Chondrocyte (in vitro differentiated cells): Measurements from ENCODE around the gene ATXN7L1. TPM values are rescaled to one million over a fixed set of nuclear protein-coding genes. Genes with fewer than 3 reads are reported as not detected.

Experiments used
- DNase-seq: peaks from one replicate; pipeline ENCODE4 v3.0.0; 2021; ENCODE audit warnings: mixed read lengths, low spot score
- H3K27ac Mint-ChIP-seq: one replicate; pipeline ENCODE4 v1.8.0; 2021; ENCODE audit warnings: mild to moderate bottlenecking, moderate library complexity, mixed read lengths; ENCODE audit not compliant: unreplicated experiment
- H3K27me3 Mint-ChIP-seq: 2 replicates; pipeline ENCODE4 v1.8.0; 2021; ENCODE audit warnings: low read depth, mixed read lengths
- H3K36me3 Mint-ChIP-seq: 2 replicates; pipeline ENCODE4 v1.8.0; 2021; ENCODE audit warnings: low read depth, mixed read lengths
- H3K4me1 Mint-ChIP-seq: 2 replicates; pipeline ENCODE4 v1.8.0; 2021; ENCODE audit warnings: low read depth, mild to moderate bottlenecking, mixed read lengths
- H3K4me3 Mint-ChIP-seq: one replicate; pipeline ENCODE4 v1.8.0; 2021; ENCODE audit warnings: mild to moderate bottlenecking, moderate library complexity, mixed read lengths; ENCODE audit not compliant: unreplicated experiment
- H3K9me3 Mint-ChIP-seq: 2 replicates; pipeline ENCODE4 v1.8.0; 2021; ENCODE audit warnings: low read depth, mixed read lengths
- total RNA-seq: library from RNA; stranded (reverse); gene quantifications from 3 replicates; pipeline ENCODE4 v1.2.1, GENCODE V29; 2021
- TF ChIP-seq, protein P1 (sequence below): fragments of 200-600 bp; sonication (generic); IDR thresholded peaks from 2 replicates; pipeline ENCODE4 v1.5.0; 2021; ENCODE audit warnings: antibody characterized with exemption, mild to moderate bottlenecking, moderate library complexity

ATXN7L1 gene
- total RNA-seq, 1 donor from 2014 or later: 6.4 TPM

DNA sequence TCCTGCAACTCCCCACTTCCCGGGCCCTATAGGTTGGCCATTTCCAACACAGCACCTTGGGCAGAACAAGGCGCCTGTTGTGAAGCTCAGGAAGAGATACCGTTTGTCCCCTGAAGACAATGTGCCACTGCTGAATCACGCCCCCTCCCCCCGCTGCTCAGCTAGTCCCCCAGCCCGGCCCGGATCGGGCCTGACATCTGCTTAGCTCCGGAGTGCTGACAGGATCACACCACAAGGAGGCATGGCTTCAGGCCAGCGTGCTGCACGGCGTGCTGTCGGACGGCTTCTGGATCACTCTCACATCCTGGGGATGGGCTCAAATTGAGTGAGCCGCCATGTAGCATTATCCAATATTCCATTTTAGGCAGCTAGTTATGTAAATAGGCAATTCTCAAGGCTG, 233.0 kb downstream of the ATXN7L1 start:
- Mint-ChIP-seq H3K9me3 (no peaks in the 10 kb centered on the region), H3K27ac (no peak overlapping the region), H3K36me3 (peaks cover 7% of the 10 kb centered on the region), H3K4me1 (peaks cover 10% of the 10 kb centered on the region), H3K4me3 (no peak overlapping the region), H3K27me3 (no peaks in the 10 kb centered on the region)
- no peak for DNase-seq
- TF ChIP-seq, protein P1, sequence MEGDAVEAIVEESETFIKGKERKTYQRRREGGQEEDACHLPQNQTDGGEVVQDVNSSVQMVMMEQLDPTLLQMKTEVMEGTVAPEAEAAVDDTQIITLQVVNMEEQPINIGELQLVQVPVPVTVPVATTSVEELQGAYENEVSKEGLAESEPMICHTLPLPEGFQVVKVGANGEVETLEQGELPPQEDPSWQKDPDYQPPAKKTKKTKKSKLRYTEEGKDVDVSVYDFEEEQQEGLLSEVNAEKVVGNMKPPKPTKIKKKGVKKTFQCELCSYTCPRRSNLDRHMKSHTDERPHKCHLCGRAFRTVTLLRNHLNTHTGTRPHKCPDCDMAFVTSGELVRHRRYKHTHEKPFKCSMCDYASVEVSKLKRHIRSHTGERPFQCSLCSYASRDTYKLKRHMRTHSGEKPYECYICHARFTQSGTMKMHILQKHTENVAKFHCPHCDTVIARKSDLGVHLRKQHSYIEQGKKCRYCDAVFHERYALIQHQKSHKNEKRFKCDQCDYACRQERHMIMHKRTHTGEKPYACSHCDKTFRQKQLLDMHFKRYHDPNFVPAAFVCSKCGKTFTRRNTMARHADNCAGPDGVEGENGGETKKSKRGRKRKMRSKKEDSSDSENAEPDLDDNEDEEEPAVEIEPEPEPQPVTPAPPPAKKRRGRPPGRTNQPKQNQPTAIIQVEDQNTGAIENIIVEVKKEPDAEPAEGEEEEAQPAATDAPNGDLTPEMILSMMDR: no peak

DNA sequence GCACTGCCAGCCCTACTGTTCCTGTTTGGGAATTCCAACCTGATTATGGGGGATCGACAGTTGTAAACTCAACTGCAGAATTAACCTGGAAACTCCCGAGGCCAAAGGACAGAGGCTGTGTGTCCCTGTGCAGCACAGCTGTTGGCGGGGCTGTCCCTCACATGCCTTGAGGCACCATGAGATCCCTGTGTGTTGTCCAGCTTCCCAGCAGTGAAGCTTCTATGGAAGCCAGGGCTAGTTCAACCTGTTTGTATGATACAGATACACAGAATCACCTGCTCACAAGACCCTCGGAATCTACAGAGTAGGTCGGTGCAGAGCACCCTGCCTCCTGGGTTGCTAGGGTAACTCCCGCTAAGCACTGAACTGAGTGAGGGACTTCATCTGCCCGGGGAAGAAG, 234.1 kb downstream of the ATXN7L1 start:
- Mint-ChIP-seq H3K4me3 (no peak overlapping the region), H3K4me1 (peaks cover 7% of the 10 kb centered on the region), H3K27ac (no peak overlapping the region), H3K27me3 (no peaks in the 10 kb centered on the region), H3K36me3 (peaks cover 15% of the 10 kb centered on the region), H3K9me3 (no peaks in the 10 kb centered on the region)
- TF ChIP-seq, protein P1: no peak
- DNase-seq: no peak

DNA sequence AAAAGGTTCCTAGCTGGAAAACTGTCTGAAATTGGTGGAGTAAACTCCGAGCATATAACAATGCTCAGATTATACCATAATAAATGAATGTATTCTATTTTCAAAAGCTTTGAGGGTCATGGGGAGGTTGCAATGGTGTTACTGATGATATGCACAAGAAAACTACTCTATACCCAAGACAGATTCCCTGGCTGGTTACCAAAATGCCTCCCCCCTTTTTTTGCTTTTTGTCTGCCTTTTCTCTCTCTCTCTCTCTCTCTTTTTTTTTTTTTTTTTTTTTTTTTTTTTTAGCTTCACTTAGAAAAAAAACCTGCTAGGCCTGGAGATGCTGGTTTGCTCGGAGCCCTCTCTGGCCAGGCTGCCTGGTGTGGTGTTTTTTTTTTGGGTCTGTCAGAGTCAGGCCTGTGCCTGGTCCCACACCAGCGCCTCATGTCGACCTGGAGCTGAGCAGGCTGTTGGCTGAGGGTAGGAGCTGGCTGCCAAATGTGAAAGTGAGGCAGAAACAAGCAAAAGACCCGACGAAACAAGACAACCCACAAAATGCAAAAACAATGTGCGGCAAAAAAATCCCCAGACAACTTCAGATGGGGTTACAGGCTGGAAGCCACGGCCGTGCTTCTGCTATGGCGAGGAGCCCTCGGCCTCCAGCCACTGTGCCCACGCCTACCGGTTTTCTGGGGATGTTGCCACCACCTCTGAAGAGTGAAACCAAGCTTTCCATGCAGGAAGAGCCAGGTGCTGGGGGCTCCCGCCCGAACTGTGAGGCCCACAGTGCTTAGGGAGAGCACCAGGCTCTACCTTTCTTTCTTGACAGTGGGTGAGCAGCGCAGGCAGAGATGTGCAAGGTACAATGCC, 235.2 kb downstream of the ATXN7L1 start:
- Mint-ChIP-seq H3K36me3 (peaks cover 19% of the 10 kb centered on the region), H3K4me1 (peaks cover 7% of the 10 kb centered on the region), H3K9me3 (no peaks in the 10 kb centered on the region), H3K27me3 (no peaks in the 10 kb centered on the region), H3K27ac (no peak overlapping the region), H3K4me3 (no peak overlapping the region)
- TF ChIP-seq, protein P1: no peak
- no peak for DNase-seq

DNA sequence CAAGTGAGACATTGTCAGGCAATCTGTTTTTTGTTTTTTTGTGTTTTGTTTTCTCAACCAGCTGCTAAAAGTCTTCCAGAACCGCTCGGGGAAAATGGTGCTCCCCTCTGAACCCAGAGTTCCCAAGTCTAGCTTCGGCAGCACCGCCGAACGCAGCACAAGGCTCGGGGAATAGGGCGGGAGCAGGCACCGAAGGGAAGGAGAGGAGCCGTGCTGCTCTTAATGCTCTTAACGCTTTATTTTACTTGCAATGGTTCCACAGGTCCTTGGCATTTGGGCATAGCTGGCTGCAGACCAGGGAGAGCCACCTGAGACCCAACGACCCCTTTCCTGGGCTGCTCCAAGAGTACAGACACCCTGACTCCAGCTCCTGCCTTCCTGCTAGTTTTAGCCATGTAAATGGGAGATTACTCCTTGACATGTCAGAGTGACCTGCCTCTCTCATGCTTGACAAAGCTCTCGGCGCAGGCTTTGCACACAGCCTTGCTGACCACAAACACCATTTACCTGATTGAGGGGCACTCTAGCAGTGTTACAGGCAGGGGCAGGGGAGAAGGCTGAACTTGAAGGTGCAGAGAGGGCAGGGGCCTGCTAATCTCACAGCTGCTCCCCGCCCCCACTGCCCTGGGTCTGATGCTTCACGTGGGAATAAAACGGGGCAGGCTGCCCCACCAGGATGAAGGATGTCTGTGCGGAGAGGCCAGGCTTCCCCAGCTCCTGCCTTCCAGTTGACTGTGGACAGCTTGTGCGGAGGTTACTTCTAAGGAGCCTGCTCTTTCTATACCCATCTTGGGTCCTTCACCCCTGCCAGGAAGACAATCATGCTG, 236.5 kb downstream of the ATXN7L1 start:
- Mint-ChIP-seq H3K9me3 (no peaks in the 10 kb centered on the region), H3K27ac (no peak overlapping the region), H3K4me1 (peaks cover 7% of the 10 kb centered on the region), H3K27me3 (no peaks in the 10 kb centered on the region), H3K36me3 (peaks cover 19% of the 10 kb centered on the region), H3K4me3 (no peak overlapping the region)
- TF ChIP-seq, protein P1: no peak
- no peak for DNase-seq

DNA sequence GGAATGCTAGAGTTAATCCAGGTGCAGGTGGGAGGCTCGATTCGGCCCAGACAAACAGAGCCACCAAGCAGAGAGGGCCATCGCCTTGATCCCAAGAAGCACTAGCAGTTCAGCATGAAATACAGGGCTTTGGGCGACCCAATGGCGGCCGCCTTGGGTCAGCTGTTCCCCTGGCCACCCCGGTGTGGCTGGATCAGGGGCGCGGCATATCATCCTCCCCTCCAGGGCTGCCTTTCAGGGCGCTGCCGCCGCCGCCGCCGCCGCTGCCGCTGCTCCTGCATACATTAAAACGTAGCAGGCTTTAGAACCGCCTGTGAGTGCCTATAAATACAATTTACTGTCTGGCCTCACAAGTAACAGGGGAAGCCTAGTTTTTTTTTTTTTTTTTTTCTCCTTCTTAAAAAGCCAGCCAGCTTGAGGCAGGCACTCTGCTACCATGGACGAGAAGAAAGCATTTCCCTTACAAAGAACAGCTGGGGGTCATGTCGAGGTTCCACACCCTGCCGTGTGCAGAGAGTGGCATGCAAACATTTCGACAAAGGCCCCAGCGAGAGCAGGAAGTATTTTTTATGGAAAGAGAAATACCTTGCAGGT, 237.4 kb downstream of the ATXN7L1 start:
- H3K4me1 Mint-ChIP-seq: peaks cover 7% of the 10 kb centered on the region
- H3K9me3 Mint-ChIP-seq: no peaks in the 10 kb centered on the region
- H3K27ac Mint-ChIP-seq: no peak overlapping the region
- peaks cover 19% of the 10 kb centered on the region for H3K36me3 Mint-ChIP-seq
- TF ChIP-seq, protein P1: no peak
- H3K27me3 Mint-ChIP-seq: no peaks in the 10 kb centered on the region
- DNase-seq: no peak
- no peak overlapping the region for H3K4me3 Mint-ChIP-seq
